ENCODE data around the gene CAMTA1. TPM values are rescaled to one million over a fixed set of nuclear protein-coding genes. Genes with fewer than 3 reads are reported as not detected.

The CAMTA1 gene
- total RNA-seq, 1 experiment from 2014 or later = 103 TPM

- peak; percentile 17 for DNase-seq
Observed at GRCh38 chr1:7526196-7526866, 741.1 kb downstream of the CAMTA1 start.

GRCh38 chr1:7526867-7527732 is 741.8 kb downstream of the CAMTA1 start:
- no peaks in the 10 kb centered on the region for H3K36me3 ChIP-seq
- no peaks in the 10 kb centered on the region for H3K27me3 ChIP-seq
- peak; percentile 16 for DNase-seq
- H3K4me3 ChIP-seq = no peak overlapping the region
- H3K9me3 ChIP-seq = no peaks in the 10 kb centered on the region

More at GRCh38 chr1:7526196-7526866, 741.1 kb downstream of the CAMTA1 start:
- Histone ChIP-seq H3K4me3 (no peak overlapping the region), H3K36me3 (no peaks in the 10 kb centered on the region), H3K27me3 (no peaks in the 10 kb centered on the region), H3K9me3 (no peaks in the 10 kb centered on the region)

GRCh38 chr1:7527733-7528045 is 742.4 kb downstream of the CAMTA1 start:
- Histone ChIP-seq H3K4me3 (no peak overlapping the region), H3K27me3 (no peaks in the 10 kb centered on the region), H3K36me3 (no peaks in the 10 kb centered on the region), H3K9me3 (no peaks in the 10 kb centered on the region)
- DNase-seq = no peak

- Histone ChIP-seq H3K9me3 (no peaks in the 10 kb centered on the region), H3K36me3 (no peaks in the 10 kb centered on the region), H3K4me3 (no peak overlapping the region), H3K27me3 (no peaks in the 10 kb centered on the region)
- DNase-seq = no peak
Observed at GRCh38 chr1:7528386-7529198, 743.3 kb downstream of the CAMTA1 start.

- DNase-seq = no peak
- Histone ChIP-seq H3K4me3 (no peak overlapping the region), H3K27me3 (no peaks in the 10 kb centered on the region), H3K36me3 (no peaks in the 10 kb centered on the region), H3K9me3 (no peaks in the 10 kb centered on the region)
Observed at GRCh38 chr1:7529917-7530316, 744.7 kb downstream of the CAMTA1 start.

- H3K9me3 ChIP-seq = no peaks in the 10 kb centered on the region
- H3K36me3 ChIP-seq = no peaks in the 10 kb centered on the region
- no peak for DNase-seq
Observed at GRCh38 chr1:7531562-7532340, 746.5 kb downstream of the CAMTA1 start.

GRCh38 chr1:7533006-7533405 is 747.8 kb downstream of the CAMTA1 start:
- Histone ChIP-seq H3K4me3 (no peak overlapping the region), H3K9me3 (no peaks in the 10 kb centered on the region), H3K36me3 (no peaks in the 10 kb centered on the region), H3K27me3 (no peaks in the 10 kb centered on the region)
- no peak for DNase-seq

More at GRCh38 chr1:7531562-7532340, 746.5 kb downstream of the CAMTA1 start:
- Histone ChIP-seq H3K4me3 (no peak overlapping the region), H3K27me3 (no peaks in the 10 kb centered on the region)

GRCh38 chr1:7534061-7534825 is 749.0 kb downstream of the CAMTA1 start:
- no peaks in the 10 kb centered on the region for H3K9me3 ChIP-seq
- no peaks in the 10 kb centered on the region for H3K36me3 ChIP-seq
- no peak for DNase-seq
- H3K4me3 ChIP-seq = no peak overlapping the region
- no peaks in the 10 kb centered on the region for H3K27me3 ChIP-seq

- H3K4me3 ChIP-seq = no peak overlapping the region
Observed at GRCh38 chr1:7535016-7535415, 749.8 kb downstream of the CAMTA1 start.

GRCh38 chr1:7535934-7536878 is 751.0 kb downstream of the CAMTA1 start:
- Histone ChIP-seq H3K9me3 (no peaks in the 10 kb centered on the region), H3K36me3 (no peaks in the 10 kb centered on the region), H3K27me3 (no peaks in the 10 kb centered on the region), H3K4me3 (no peak overlapping the region)
- no peak for DNase-seq

More at GRCh38 chr1:7535016-7535415, 749.8 kb downstream of the CAMTA1 start:
- no peaks in the 10 kb centered on the region for H3K36me3 ChIP-seq
- no peak for DNase-seq
- no peaks in the 10 kb centered on the region for H3K9me3 ChIP-seq
- H3K27me3 ChIP-seq = no peaks in the 10 kb centered on the region

GRCh38 chr1:7536891-7537591 is 751.8 kb downstream of the CAMTA1 start:
- no peak for DNase-seq
- Histone ChIP-seq H3K9me3 (no peaks in the 10 kb centered on the region), H3K4me3 (no peak overlapping the region), H3K36me3 (no peaks in the 10 kb centered on the region), H3K27me3 (no peaks in the 10 kb centered on the region)

- H3K4me3 ChIP-seq = no peak overlapping the region
- peak; percentile 64 for DNase-seq
- no peaks in the 10 kb centered on the region for H3K36me3 ChIP-seq
- no peaks in the 10 kb centered on the region for H3K27me3 ChIP-seq
- H3K9me3 ChIP-seq = no peaks in the 10 kb centered on the region
Observed at GRCh38 chr1:7538033-7538432, 752.8 kb downstream of the CAMTA1 start.

- Histone ChIP-seq H3K27me3 (no peaks in the 10 kb centered on the region), H3K36me3 (no peaks in the 10 kb centered on the region), H3K4me3 (no peak overlapping the region), H3K9me3 (no peaks in the 10 kb centered on the region; the same call in 1 of the 2 replicates)
- DNase-seq = no peak
Observed at GRCh38 chr1:7538849-7539768, 753.9 kb downstream of the CAMTA1 start.
